ENCODE measurements around the gene PPP3CA. TPM values are rescaled to one million over a fixed set of nuclear protein-coding genes. Genes with fewer than 3 reads are reported as not detected.

The PPP3CA gene
- total RNA-seq, 1 donor from 2014 or later, result 36.5 TPM

DNA sequence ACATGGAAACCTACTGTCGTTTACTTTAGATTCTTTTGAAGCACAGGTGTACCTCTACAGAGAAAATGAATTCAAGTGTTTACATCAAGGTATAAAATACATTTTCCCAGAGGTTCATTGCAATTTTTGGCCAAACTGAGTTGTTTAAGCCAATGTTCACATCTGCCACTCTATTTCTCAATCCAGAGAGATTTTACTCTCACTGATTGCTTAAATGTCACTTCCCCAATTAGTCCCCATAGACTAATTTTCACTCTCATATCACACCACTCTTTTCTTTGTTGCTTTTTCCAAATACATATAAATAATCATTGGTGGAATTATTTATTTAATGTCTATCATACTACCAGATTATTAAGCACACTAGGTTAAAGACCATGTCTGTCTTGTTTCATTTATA is 271.8 kb downstream of the PPP3CA start:
- Mint-ChIP-seq H3K4me1 (ENCODE audit: low read depth) (peaks cover 24% of the 10 kb centered on the region), H3K27me3 (ENCODE audit: low read depth) (no peaks in the 10 kb centered on the region), H3K9me3 (ENCODE audit: low read depth) (no peaks in the 10 kb centered on the region), H3K4me3 (ENCODE audit: unreplicated experiment) (no peak overlapping the region), H3K36me3 (ENCODE audit: low read depth) (peaks cover 7% of the 10 kb centered on the region), H3K27ac (ENCODE audit: unreplicated experiment) (no peak overlapping the region)
- TF ChIP-seq, protein P1, sequence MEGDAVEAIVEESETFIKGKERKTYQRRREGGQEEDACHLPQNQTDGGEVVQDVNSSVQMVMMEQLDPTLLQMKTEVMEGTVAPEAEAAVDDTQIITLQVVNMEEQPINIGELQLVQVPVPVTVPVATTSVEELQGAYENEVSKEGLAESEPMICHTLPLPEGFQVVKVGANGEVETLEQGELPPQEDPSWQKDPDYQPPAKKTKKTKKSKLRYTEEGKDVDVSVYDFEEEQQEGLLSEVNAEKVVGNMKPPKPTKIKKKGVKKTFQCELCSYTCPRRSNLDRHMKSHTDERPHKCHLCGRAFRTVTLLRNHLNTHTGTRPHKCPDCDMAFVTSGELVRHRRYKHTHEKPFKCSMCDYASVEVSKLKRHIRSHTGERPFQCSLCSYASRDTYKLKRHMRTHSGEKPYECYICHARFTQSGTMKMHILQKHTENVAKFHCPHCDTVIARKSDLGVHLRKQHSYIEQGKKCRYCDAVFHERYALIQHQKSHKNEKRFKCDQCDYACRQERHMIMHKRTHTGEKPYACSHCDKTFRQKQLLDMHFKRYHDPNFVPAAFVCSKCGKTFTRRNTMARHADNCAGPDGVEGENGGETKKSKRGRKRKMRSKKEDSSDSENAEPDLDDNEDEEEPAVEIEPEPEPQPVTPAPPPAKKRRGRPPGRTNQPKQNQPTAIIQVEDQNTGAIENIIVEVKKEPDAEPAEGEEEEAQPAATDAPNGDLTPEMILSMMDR (IDR thresholded peaks at IDR 0.05), result no peak
- no peak for DNase-seq (ENCODE audit: low spot score)

DNA sequence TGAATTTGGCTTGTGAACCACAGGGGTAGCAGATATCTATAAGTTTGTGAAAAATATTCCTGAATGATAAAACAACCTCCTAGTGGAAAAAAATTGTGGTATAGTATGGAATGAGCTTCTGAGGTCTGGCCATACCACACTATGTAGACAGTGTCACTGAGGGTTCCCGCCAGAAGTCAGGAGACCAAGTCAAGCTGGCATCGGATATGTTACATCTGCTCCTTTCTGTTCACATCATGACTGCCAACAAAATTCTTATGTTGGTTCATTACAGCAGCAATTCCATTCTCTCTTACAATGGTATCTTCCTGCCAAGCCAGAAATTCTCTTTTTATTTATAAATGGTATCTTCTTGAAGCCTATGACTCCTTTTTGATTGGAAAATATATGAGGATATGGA is 273.0 kb downstream of the PPP3CA start:
- Mint-ChIP-seq H3K4me3 (ENCODE audit: unreplicated experiment) (no peak overlapping the region), H3K9me3 (ENCODE audit: low read depth) (no peaks in the 10 kb centered on the region), H3K27ac (ENCODE audit: unreplicated experiment) (no peak overlapping the region), H3K36me3 (ENCODE audit: low read depth) (peaks cover 5% of the 10 kb centered on the region), H3K4me1 (ENCODE audit: low read depth) (peaks cover 24% of the 10 kb centered on the region), H3K27me3 (ENCODE audit: low read depth) (no peaks in the 10 kb centered on the region)
- no peak for DNase-seq (ENCODE audit: low spot score)
- TF ChIP-seq, protein P1 (IDR thresholded peaks at IDR 0.05), result no peak

DNA sequence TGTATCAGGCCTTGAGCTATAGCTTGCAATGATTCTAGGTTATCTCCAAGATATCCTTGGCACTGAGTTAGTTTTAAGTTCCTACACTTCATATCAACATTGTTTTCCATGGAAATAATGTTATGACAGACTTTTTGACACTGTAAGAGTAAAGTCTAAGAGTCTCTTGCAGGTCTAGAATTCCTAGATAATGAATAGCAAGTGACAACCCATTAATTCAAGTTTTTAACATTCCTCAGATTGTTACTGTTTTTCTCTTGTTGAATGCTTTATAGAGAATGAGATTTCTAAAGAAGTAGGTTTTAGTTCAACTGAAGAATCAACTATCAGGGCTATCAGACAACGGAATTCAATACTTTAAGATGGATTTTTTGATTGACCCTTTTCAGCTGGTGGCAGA is 276.1 kb downstream of the PPP3CA start:
- Mint-ChIP-seq H3K4me1 (ENCODE audit: low read depth) (peaks cover 24% of the 10 kb centered on the region), H3K4me3 (ENCODE audit: unreplicated experiment) (no peak overlapping the region), H3K9me3 (ENCODE audit: low read depth) (no peaks in the 10 kb centered on the region), H3K36me3 (ENCODE audit: low read depth) (peaks cover 2% of the 10 kb centered on the region), H3K27me3 (ENCODE audit: low read depth) (no peaks in the 10 kb centered on the region), H3K27ac (ENCODE audit: unreplicated experiment) (no peak overlapping the region)
- DNase-seq (ENCODE audit: low spot score), result no peak
- TF ChIP-seq, protein P1 (IDR thresholded peaks at IDR 0.05), result no peak

DNA sequence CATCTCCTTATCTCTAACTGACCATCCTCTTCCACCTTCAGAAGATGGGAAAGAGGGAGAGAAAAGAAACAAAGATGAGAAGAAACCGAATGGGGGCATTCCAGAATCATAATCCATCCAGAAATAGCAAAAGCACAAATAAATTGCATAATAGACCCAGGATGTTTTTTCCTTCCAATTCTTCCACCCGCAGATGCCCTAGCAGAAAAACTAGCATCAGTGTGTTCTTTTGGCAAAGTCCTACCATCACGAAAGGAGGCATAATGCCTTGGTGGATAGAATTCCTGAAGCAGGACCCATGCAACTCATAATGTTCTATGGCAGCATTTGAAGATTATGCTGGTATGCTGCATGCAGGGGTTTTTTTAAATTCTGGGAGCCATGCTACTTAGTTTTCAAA is 279.2 kb downstream of the PPP3CA start:
- TF ChIP-seq, protein P1 (IDR thresholded peaks at IDR 0.05), result no peak
- H3K9me3 Mint-ChIP-seq (ENCODE audit: low read depth), result no peaks in the 10 kb centered on the region
- no peaks in the 10 kb centered on the region for H3K36me3 Mint-ChIP-seq (ENCODE audit: low read depth)
- peaks cover 22% of the 10 kb centered on the region for H3K4me1 Mint-ChIP-seq (ENCODE audit: low read depth)
- no peak for DNase-seq (ENCODE audit: low spot score)
- H3K27ac Mint-ChIP-seq (ENCODE audit: unreplicated experiment), result no peak overlapping the region
- H3K4me3 Mint-ChIP-seq (ENCODE audit: unreplicated experiment), result no peak overlapping the region
- H3K27me3 Mint-ChIP-seq (ENCODE audit: low read depth), result no peaks in the 10 kb centered on the region

DNA sequence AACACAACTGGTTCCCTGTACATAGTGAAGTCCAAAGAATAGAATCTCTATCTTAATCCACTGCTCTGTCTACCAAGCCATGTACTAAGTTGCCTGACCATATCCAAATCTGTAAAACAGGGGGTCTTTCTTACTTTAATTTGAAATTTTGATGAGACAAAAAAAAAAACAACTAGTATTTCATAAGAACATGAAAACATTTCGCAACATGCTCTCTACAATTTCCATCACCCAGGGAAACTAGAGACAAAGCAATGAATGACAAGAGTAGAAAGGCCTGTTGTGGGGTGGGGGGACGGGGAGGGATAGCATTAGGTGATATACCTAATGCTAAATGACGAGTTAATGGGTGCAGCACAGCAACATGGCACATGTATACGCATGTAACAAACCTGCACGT is 279.9 kb downstream of the PPP3CA start:
- no peaks in the 10 kb centered on the region for H3K27me3 Mint-ChIP-seq (ENCODE audit: low read depth)
- no peak overlapping the region for H3K4me3 Mint-ChIP-seq (ENCODE audit: unreplicated experiment)
- H3K27ac Mint-ChIP-seq (ENCODE audit: unreplicated experiment), result no peak overlapping the region
- H3K36me3 Mint-ChIP-seq (ENCODE audit: low read depth), result peaks cover 3% of the 10 kb centered on the region
- TF ChIP-seq, protein P1 (IDR thresholded peaks at IDR 0.05), result no peak
- H3K4me1 Mint-ChIP-seq (ENCODE audit: low read depth), result peaks cover 22% of the 10 kb centered on the region
- no peaks in the 10 kb centered on the region for H3K9me3 Mint-ChIP-seq (ENCODE audit: low read depth)
- no peak for DNase-seq (ENCODE audit: low spot score)

Measured in chondrocyte (in vitro differentiated cells).